Sigmoid colon (tissue), 4 donors: ENCODE data around the gene RABGAP1L.

Experiments used
- CTCF ChIP-seq, 4 experiments: fragments of 450-650 bp in 3 of 4; fragments of 200-600 bp in 1 of 4; IDR thresholded peaks; one replicate each; pipeline ENCODE4 v1.5.1; 2016 to 2019; ENCODE audit warnings: antibody characterized with exemption in 4 of 4, mild to moderate bottlenecking in 3 of 4, moderate library complexity in 2 of 4
- POLR2A ChIP-seq, 2 donors: fragments of 450-650 bp; IDR thresholded peaks; one replicate each; pipeline ENCODE4 v1.6.1; 2016; ENCODE audit warnings: antibody characterized with exemption in 2 of 2, mild to moderate bottlenecking in 2 of 2, moderate library complexity in 2 of 2
- POLR2AphosphoS5 ChIP-seq, 4 donors: sonication (generic); formaldehyde crosslinking; IDR thresholded peaks; one replicate each; pipeline ENCODE4 v1.6.1; 2017; ENCODE audit warnings: antibody characterized with exemption in 4 of 4

- TF ChIP-seq CTCF (IDR thresholded peaks at IDR 0.05) (no peak), POLR2AphosphoS5 (IDR thresholded peaks at IDR 0.05) (no peak), POLR2A (IDR thresholded peaks at IDR 0.05) (no peak)
Measured at GRCh38 chr1:174230399-174230798, 71.1 kb downstream of the RABGAP1L start.
